H1 (cell line): ENCODE measurements around the gene MROH2A. TPM values are rescaled to one million over a fixed set of nuclear protein-coding genes. Genes with fewer than 3 reads are reported as not detected.
A peak's percentile ranks its signal among the peaks of the same experiment; 100 is the strongest.

Experiments used
- CTCF ChIA-PET: fragments of 300-600 bp; sonication (Branson Sonifier 250); formaldehyde crosslinking; loops from one replicate; lab custom pipeline; 2021; ENCODE audit not compliant: partially characterized antibody; lab: Charles Lee
- POLR2A ChIA-PET: fragments of 300-600 bp; sonication (Branson Sonifier 250); formaldehyde crosslinking; loops from one replicate; lab custom pipeline; 2021; ENCODE audit warnings: inconsistent platforms; ENCODE audit not compliant: partially characterized antibody; lab: Charles Lee
- DNase-seq, 2 experiments: peaks; one replicate each; pipeline versions ENCODE4 v3.0.0 to v3.0.0-alpha.2; 2010 to 2022; ENCODE audit warnings: low spot score in 2 of 2, low read depth in 1 of 2, mixed read lengths in 1 of 2
- FAIRE-seq: peaks from 2 replicates; lab custom pipeline; 2011; peaks lifted over from hg19 to GRCh38; lab: Jason Lieb, UNC
- H2AFZ ChIP-seq: 2 replicates; pipeline ENCODE4 v1.8.1; 2012; ENCODE audit warnings: low read length, inconsistent platforms
- H2AK5ac ChIP-seq: 2 replicates; pipeline ENCODE4 v1.6.1; 2013; ENCODE audit warnings: low read depth, low read length
- H2BK120ac ChIP-seq: replicated peaks from 2 replicates; pipeline ENCODE3; 2013; ENCODE audit warnings: low read depth, low read length, inconsistent platforms
- H2BK12ac ChIP-seq: 2 replicates; pipeline ENCODE4 v1.6.1; 2013; ENCODE audit warnings: low read depth, low read length
- H2BK15ac ChIP-seq: 2 replicates; pipeline ENCODE4 v1.6.1; 2013; ENCODE audit warnings: low read length
- H2BK20ac ChIP-seq: 2 replicates; pipeline ENCODE4 v1.6.1; 2013; ENCODE audit warnings: low read length
- H2BK5ac ChIP-seq: 2 replicates; pipeline ENCODE4 v1.6.1; 2013; ENCODE audit warnings: low read depth, low read length
- H3K14ac ChIP-seq: 2 replicates; pipeline ENCODE4 v1.6.1; 2013; ENCODE audit warnings: inconsistent platforms; ENCODE audit not compliant: insufficient read length
- H3K18ac ChIP-seq: 2 replicates; pipeline ENCODE4 v1.6.1; 2013; ENCODE audit warnings: low read length; ENCODE audit errors: extremely low read depth
- H3K23ac ChIP-seq: 2 replicates; pipeline ENCODE4 v1.6.1; 2013; ENCODE audit warnings: inconsistent platforms; ENCODE audit not compliant: insufficient read length
- H3K23me2 ChIP-seq: 2 replicates; pipeline ENCODE4 v1.6.1; 2013; ENCODE audit warnings: low read depth, low read length
- H3K27ac ChIP-seq: 2 replicates; pipeline ENCODE4 v1.6.1; 2011; ENCODE audit warnings: low read depth, low read length, inconsistent platforms
- H3K27me3 ChIP-seq, 4 experiments: replicated peaks in 1 of 4; 1 replicate in 1 of 4; 2 replicates in 3 of 4; pipeline versions ENCODE4 v1.6.1 to v1.8.1; 2011 to 2013; ENCODE audit warnings: low read length in 3 of 4, mild to moderate bottlenecking in 3 of 4, inconsistent platforms in 2 of 4, mixed read lengths in 2 of 4, moderate library complexity in 1 of 4; ENCODE audit not compliant: control insufficient read depth in 3 of 4, insufficient read depth in 3 of 4; ENCODE audit errors: extremely low read depth in 1 of 4
- H3K36me3 ChIP-seq, 4 experiments: 2 replicates each; pipeline versions ENCODE4 v1.6.1 to v1.8.1; 2011 to 2013; ENCODE audit warnings: mild to moderate bottlenecking in 4 of 4, low read length in 3 of 4, moderate library complexity in 2 of 4, control low read depth in 1 of 4, inconsistent platforms in 1 of 4; ENCODE audit not compliant: insufficient read depth in 4 of 4, control insufficient read depth in 2 of 4
- H3K4ac ChIP-seq: replicated peaks from 2 replicates; pipeline ENCODE3; 2013; ENCODE audit warnings: low read length, low read depth, mixed read lengths, inconsistent platforms; ENCODE audit not compliant: insufficient read length
- H3K4me1 ChIP-seq, 4 experiments: replicated peaks in 1 of 4; 1 replicate in 1 of 4; 2 replicates in 3 of 4; pipeline versions ENCODE4 v1.6.1 to v1.8.1; 2011 to 2013; ENCODE audit warnings: low read length in 3 of 4, inconsistent platforms in 2 of 4, mixed read lengths in 1 of 4; ENCODE audit not compliant: insufficient read depth in 4 of 4, control insufficient read depth in 3 of 4
- H3K4me2 ChIP-seq, 2 experiments: 2 replicates each; pipeline versions ENCODE4 v1.6.1 to v1.8.1; 2011 to 2013; ENCODE audit warnings: low read depth in 2 of 2, low read length in 2 of 2, control low read depth in 1 of 2, inconsistent platforms in 1 of 2, mild to moderate bottlenecking in 1 of 2; ENCODE audit not compliant: insufficient read depth in 1 of 2
- H3K4me3 ChIP-seq, 4 experiments: fragments of 200-600, 300-600 bp in 1 of 4; sonication (generic), shearing (Covaris generic), sonication (Bioruptor Twin) in 1 of 4; 2 replicates each; pipeline versions ENCODE4 v1.5.1 to v1.8.1; 2011 to 2016; ENCODE audit warnings: low read length in 4 of 4, low read depth in 3 of 4, control low read depth in 2 of 4, inconsistent platforms in 2 of 4, mild to moderate bottlenecking in 2 of 4, mixed read lengths in 1 of 4, moderate library complexity in 1 of 4; ENCODE audit not compliant: insufficient read depth in 2 of 4; ENCODE audit errors: extremely low read depth in 1 of 4
- H3K56ac ChIP-seq: replicated peaks from 2 replicates; pipeline ENCODE3; 2013; ENCODE audit warnings: low read depth, mild to moderate bottlenecking, mixed read lengths, low read length, inconsistent platforms; ENCODE audit not compliant: insufficient read length
- H3K79me1 ChIP-seq: 2 replicates; pipeline ENCODE4 v1.6.1; 2013; ENCODE audit warnings: low read depth, low read length, control low read depth
- H3K79me2 ChIP-seq, 2 experiments: 2 replicates each; pipeline versions ENCODE4 v1.6.1 to v1.8.1; 2012 to 2013; ENCODE audit warnings: low read length in 2 of 2, mild to moderate bottlenecking in 2 of 2, inconsistent platforms in 1 of 2; ENCODE audit not compliant: insufficient read depth in 2 of 2, control insufficient read depth in 1 of 2
- H3K9ac ChIP-seq, 4 experiments: replicated peaks in 1 of 4; 1 replicate in 1 of 4; 2 replicates in 3 of 4; pipeline versions ENCODE4 v1.6.1 to v1.8.1; 2011 to 2013; ENCODE audit warnings: low read depth in 3 of 4, low read length in 3 of 4, control low read depth in 2 of 4, mild to moderate bottlenecking in 2 of 4, moderate library complexity in 2 of 4, inconsistent platforms in 1 of 4; ENCODE audit errors: extremely low read depth in 1 of 4
- H3K9me3 ChIP-seq, 2 experiments: 2 replicates each; pipeline versions ENCODE4 v1.6.1 to v1.8.1; 2012 to 2013; ENCODE audit warnings: mild to moderate bottlenecking in 2 of 2, moderate library complexity in 2 of 2, control low read depth in 1 of 2, inconsistent platforms in 1 of 2, low read depth in 1 of 2, low read length in 1 of 2, mixed read lengths in 1 of 2; ENCODE audit not compliant: insufficient read depth in 2 of 2
- H4K20me1 ChIP-seq, 2 experiments: replicated peaks in 1 of 2; 2 replicates each; pipeline versions ENCODE3 to v1.8.1; 2011 to 2013; ENCODE audit warnings: inconsistent platforms in 2 of 2, low read length in 2 of 2, mild to moderate bottlenecking in 1 of 2; ENCODE audit not compliant: insufficient read depth in 2 of 2, control insufficient read depth in 1 of 2
- H4K5ac ChIP-seq: 2 replicates; pipeline ENCODE4 v1.6.1; 2013; ENCODE audit warnings: low read length, low read depth, mixed read lengths, inconsistent platforms; ENCODE audit not compliant: insufficient read length
- H4K8ac ChIP-seq: 2 replicates; pipeline ENCODE4 v1.8.0; 2013; ENCODE audit warnings: mild to moderate bottlenecking, moderate library complexity, low read length, inconsistent platforms; ENCODE audit not compliant: insufficient read depth; ENCODE audit errors: extremely low read depth
- H4K91ac ChIP-seq: replicated peaks from 2 replicates; pipeline ENCODE3; 2013; ENCODE audit warnings: low read length, mixed read lengths, inconsistent platforms; ENCODE audit not compliant: insufficient read length
- BCL11A ChIP-seq, 2 experiments: IDR thresholded peaks; one replicate each; pipeline ENCODE4 v1.6.1; 2011; ENCODE audit warnings: low read depth in 2 of 2, low read length in 2 of 2, mild to moderate bottlenecking in 2 of 2
- CHD1 ChIP-seq: IDR thresholded peaks from 2 replicates; pipeline ENCODE4 v1.6.1; 2012; ENCODE audit warnings: low read depth, low read length, improper control_type of control experiment
- CTBP2 ChIP-seq: IDR thresholded peaks from 2 replicates; pipeline ENCODE4 v1.7.0; 2011; ENCODE audit warnings: borderline replicate concordance, mild to moderate bottlenecking, moderate library complexity, mixed read lengths, low read length; ENCODE audit not compliant: insufficient read depth, insufficient read length
- EZH2 ChIP-seq: fragments of 200-600 bp; sonication (generic); IDR thresholded peaks from 2 replicates; pipeline ENCODE4 v1.7.1; 2012; ENCODE audit warnings: low read depth, mild to moderate bottlenecking, moderate library complexity, low read length, inconsistent platforms; ENCODE audit not compliant: severe bottlenecking
- JUN ChIP-seq: IDR thresholded peaks from 2 replicates; pipeline ENCODE4 v1.6.1; 2011; ENCODE audit warnings: low read depth, mild to moderate bottlenecking, improper control_type of control experiment, low read length
- KDM4A ChIP-seq: IDR thresholded peaks from one replicate; pipeline ENCODE4 v1.7.1; 2012; ENCODE audit warnings: low read depth, mild to moderate bottlenecking, moderate library complexity, low read length, inconsistent platforms; ENCODE audit not compliant: severe bottlenecking
- MAX ChIP-seq: IDR thresholded peaks from 2 replicates; pipeline ENCODE4 v1.6.1; 2012; ENCODE audit warnings: inconsistent platforms
- SAP30 ChIP-seq: fragments of 300-600 bp; sonication (generic); IDR thresholded peaks from 2 replicates; pipeline ENCODE4 v1.7.1; 2012; ENCODE audit warnings: low read length, moderate library complexity, mild to moderate bottlenecking, inconsistent platforms; ENCODE audit not compliant: insufficient read depth, insufficient replicate concordance
- SIRT6 ChIP-seq: IDR thresholded peaks from one replicate; pipeline ENCODE4 v1.7.1; 2012; ENCODE audit warnings: low read length, inconsistent platforms
- SP4 ChIP-seq: IDR thresholded peaks from 2 replicates; pipeline ENCODE4 v1.6.1; 2012; ENCODE audit warnings: low read length, inconsistent platforms
- WGBS, 2 experiments: shearing (Covaris generic) in 1 of 2; methylation state at CpG; one replicate each; pipeline versions ENCODE4 v1.1.6 to v1.1.7; 2013 to 2015; ENCODE audit warnings: low lambda C conversion rate in 2 of 2, mixed read lengths in 2 of 2, inconsistent platforms in 1 of 2, low coverage in 1 of 2, missing lambda C conversion rate in 1 of 2; ENCODE audit not compliant: insufficient replicate concordance in 2 of 2, insufficient coverage in 1 of 2, insufficient read length in 1 of 2; ENCODE audit errors: extremely low coverage in 1 of 2, missing lambda C conversion rate in 1 of 2; 5-methylcytosine and 5-hydroxymethylcytosine counted together
- polyA plus RNA-seq, 7 experiments: library from polyadenylated mRNA; depleted of rRNA in 3 of 7; stranded (reverse) in 5 of 7; unstranded in 2 of 7; fragments of >200 nt in 5 of 7; fragments of 200-250 nt in 2 of 7; gene quantifications; 1 replicate in 5 of 7; 2 replicates in 1 of 7; 4 replicates in 1 of 7; pipeline versions ENCODE4 v1.2.1 to v1.2.3, GENCODE V29; 2011 to 2013; ENCODE audit warnings: missing spikeins in 2 of 7, mixed read lengths in 2 of 7
- total RNA-seq: library from RNA; stranded (reverse); fragmentation: NEBNext Ultra II Directional; extraction: Animal tissue kit (Norgen Biotek cat#: 25700); gene quantifications from 2 replicates; pipeline ENCODE4 v1.2.1, GENCODE V29; 2021
- TF ChIP-seq, protein P1 (sequence below): IDR thresholded peaks from 2 replicates; pipeline ENCODE4 v1.6.1; 2011; ENCODE audit warnings: low read length, improper control_type of control experiment

MROH2A gene
- total and polyA plus RNA-seq, 2 of the 8 experiments (the other 6 are each of a cell fraction or from before 2014, with no cell fraction given) = not detected

- Histone ChIP-seq H3K4me2 (no peak overlapping the region), H3K36me3 (no peaks in the 10 kb centered on the region), H3K14ac (no peak overlapping the region), H4K20me1 (no peaks in the 10 kb centered on the region), H4K8ac (peak overlapping the region; percentile 76), H3K79me1 (no peaks in the 10 kb centered on the region), H4K91ac (no peak overlapping the region), H3K56ac (no peak overlapping the region), H3K9ac (no peak overlapping the region), H2BK12ac (no peak overlapping the region), H3K23me2 (no peaks in the 10 kb centered on the region), H2AFZ (no peak overlapping the region), H2BK15ac (no peak overlapping the region), H2BK5ac (no peak overlapping the region), H3K23ac (no peak overlapping the region), H2BK120ac (no peak overlapping the region), H3K9me3 (no peaks in the 10 kb centered on the region), H2BK20ac (no peak overlapping the region), H2AK5ac (no peak overlapping the region), H3K18ac (no peak overlapping the region), H3K27me3 (no peaks in the 10 kb centered on the region), H4K5ac (no peak overlapping the region), H3K27ac (no peak overlapping the region), H3K79me2 (no peaks in the 10 kb centered on the region), H3K4me3 (no peak overlapping the region), H3K4me1 (no peaks in the 10 kb centered on the region), H3K4ac (no peak overlapping the region)
- ChIA-PET CTCF (interaction anchor here (1.0 kb wide), 2 partner anchors 20 to 849 kb away, joined by 4 read pairs; no protein-coding TSS in a partner anchor), POLR2A (no interaction called here)
- DNase-seq = no peak
- no peak for FAIRE-seq
- 93% methylated on average over 3 of the region's 3 CpGs; no CpG with 5 or more reads in 1 of the 2 experiments for WGBS, 2 experiments
- TF ChIP-seq SP4 (no peak), JUN (no peak), MAX (no peak), BCL11A (IDR thresholded peaks at IDR 0.05; ENCODE audit: low read depth in 2 of 2, low read length in 2 of 2) (no peak), CTBP2 (no peak), SIRT6 (no peak), KDM4A (no peak), CHD1 (no peak), SAP30 (no peak), EZH2 (no peak)
- TF ChIP-seq, protein P1, sequence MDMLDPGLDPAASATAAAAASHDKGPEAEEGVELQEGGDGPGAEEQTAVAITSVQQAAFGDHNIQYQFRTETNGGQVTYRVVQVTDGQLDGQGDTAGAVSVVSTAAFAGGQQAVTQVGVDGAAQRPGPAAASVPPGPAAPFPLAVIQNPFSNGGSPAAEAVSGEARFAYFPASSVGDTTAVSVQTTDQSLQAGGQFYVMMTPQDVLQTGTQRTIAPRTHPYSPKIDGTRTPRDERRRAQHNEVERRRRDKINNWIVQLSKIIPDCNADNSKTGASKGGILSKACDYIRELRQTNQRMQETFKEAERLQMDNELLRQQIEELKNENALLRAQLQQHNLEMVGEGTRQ = no peak
These were observed 35.3 kb downstream of the MROH2A start for GRCh38 chr2:233813236-233814055.
